ENCODE measurements around the gene NFAM1. TPM values are rescaled to one million over a fixed set of nuclear protein-coding genes. Genes with fewer than 3 reads are reported as not detected.

Gene NFAM1
- total RNA-seq, 1 experiment from 2014 or later = 0.47 TPM

DNA sequence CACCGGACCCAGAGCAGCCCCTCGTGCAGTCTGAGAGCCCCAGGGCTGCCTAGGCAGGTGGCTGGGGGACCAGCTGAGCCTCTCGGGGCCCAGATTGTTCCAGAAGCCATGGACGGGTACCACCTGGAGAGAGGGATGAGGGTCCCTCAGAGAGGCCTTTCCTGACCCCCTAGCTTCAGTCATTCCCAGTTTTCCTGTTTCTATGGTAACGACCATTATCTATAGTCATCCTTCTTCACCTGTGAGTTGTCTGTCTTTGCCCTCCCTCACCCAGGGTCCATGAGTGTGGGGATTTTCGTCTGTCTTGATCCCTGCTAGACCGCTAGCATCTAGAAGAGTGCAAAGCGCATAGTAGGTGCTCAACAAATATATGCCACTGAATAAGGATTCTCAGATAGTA lies 85.5 kb downstream of the NFAM1 start:
- in situ Hi-C loops (cut with HindIII; ENCODE audit: low sequenced_read_pairs) = no loop called here

GRCh38 chr22:42345458-42345857 lies 86.7 kb downstream of the NFAM1 start:
- DNase-seq (ENCODE audit: low spot score) = no peak
- in situ Hi-C loops (cut with HindIII; ENCODE audit: low sequenced_read_pairs) = no loop called here

More for the DNA sequence above, 85.5 kb downstream of the NFAM1 start:
- no peak for DNase-seq (ENCODE audit: low spot score)

DNA sequence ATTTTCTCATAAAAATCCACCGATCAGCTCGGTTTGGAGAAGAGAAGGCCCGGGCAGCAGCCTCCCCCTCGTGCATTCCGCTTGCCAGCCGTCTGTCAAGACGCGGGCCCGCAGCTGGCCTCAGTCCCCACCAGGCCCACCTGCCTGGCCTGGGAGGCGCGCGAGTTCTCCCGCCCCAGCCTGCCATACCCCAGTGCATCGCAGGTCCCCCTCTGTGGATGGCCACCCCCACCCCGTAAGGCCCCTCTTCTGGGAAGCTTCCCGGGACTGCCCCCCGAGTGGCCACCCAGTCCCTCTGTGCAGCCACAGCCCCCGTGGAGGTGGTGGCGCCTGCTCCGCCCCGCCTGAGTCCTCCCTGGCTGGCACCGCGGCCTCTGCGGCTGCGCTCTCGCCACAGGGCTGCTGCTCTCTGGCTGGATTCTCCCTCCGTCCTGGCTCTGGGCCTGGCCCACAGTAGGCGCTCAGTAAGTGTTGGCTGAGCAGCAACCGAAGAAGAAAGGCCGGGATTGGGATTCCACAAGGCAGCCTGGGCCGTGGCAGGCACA lies 87.8 kb downstream of the NFAM1 start:
- in situ Hi-C loops (cut with HindIII; ENCODE audit: low sequenced_read_pairs) = no loop called here
- peak; percentile 96 for DNase-seq (ENCODE audit: low spot score)

- in situ Hi-C loops (cut with HindIII; ENCODE audit: low sequenced_read_pairs) = no loop called here
- DNase-seq (ENCODE audit: low spot score) = no peak
Measured at GRCh38 chr22:42343531-42344081, 88.6 kb downstream of the NFAM1 start.

GRCh38 chr22:42343121-42343454 lies 89.1 kb downstream of the NFAM1 start:
- in situ Hi-C loops (cut with HindIII; ENCODE audit: low sequenced_read_pairs) = no loop called here
- DNase-seq (ENCODE audit: low spot score) = no peak

GRCh38 chr22:42342426-42343120 lies 89.6 kb downstream of the NFAM1 start:
- in situ Hi-C loops (cut with HindIII; ENCODE audit: low sequenced_read_pairs) = no loop called here
- no peak for DNase-seq (ENCODE audit: low spot score)

- DNase-seq (ENCODE audit: low spot score) = no peak
- in situ Hi-C loops (cut with HindIII; ENCODE audit: low sequenced_read_pairs) = no loop called here
Measured at GRCh38 chr22:42341779-42342178, 90.4 kb downstream of the NFAM1 start.

- peak; percentile 57 for DNase-seq (ENCODE audit: low spot score)
- in situ Hi-C loops (cut with HindIII; ENCODE audit: low sequenced_read_pairs) = no loop called here
Measured at GRCh38 chr22:42340829-42341383, 91.3 kb downstream of the NFAM1 start.

- DNase-seq (ENCODE audit: low spot score) = no peak
- in situ Hi-C loops (cut with HindIII; ENCODE audit: low sequenced_read_pairs) = no loop called here
Measured at GRCh38 chr22:42340150-42340549, 92.1 kb downstream of the NFAM1 start.

DNA sequence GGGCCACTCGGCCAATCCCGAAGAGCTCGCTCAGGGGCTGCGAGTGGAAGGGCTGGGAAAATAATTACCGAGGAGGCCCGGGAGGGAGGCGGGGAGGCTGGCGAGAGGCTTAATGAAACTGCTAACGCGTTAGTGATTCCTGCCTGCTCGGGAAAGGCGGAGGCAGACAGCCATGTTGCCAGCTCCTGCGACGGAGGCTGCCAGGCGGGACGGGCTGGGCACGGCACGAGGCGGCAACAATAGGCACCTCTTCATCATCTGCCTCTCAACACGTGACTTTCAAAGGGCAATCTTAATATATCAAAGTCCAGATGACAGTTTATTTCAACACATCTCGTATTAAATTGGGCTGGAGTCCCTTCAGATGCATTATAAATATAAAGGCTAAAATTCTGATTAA lies 93.7 kb downstream of the NFAM1 start:
- in situ Hi-C loops (cut with HindIII; ENCODE audit: low sequenced_read_pairs) = no loop called here
- DNase-seq (ENCODE audit: low spot score) = no peak

DNA sequence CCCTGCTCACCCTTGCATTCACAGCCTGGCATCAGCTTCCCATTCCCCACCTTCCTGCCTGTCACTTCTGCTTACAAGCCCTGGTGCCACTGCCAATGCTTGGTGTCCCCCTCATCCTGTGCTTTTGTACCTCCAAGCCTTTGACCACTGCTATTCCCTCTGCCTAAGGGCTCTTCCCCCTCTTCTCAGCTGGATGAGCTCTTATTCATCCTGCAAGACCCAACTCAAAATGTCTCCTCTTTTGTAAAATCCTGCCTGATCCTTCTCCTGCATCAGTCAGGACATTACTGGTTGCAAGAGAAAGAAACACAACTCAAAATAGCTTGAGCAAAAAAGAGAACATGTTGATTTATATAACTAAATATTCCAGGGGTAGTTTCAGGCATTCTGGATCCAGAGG lies 94.8 kb downstream of the NFAM1 start:
- in situ Hi-C loops (cut with HindIII; ENCODE audit: low sequenced_read_pairs) = no loop called here
- no peak for DNase-seq (ENCODE audit: low spot score)

DNA sequence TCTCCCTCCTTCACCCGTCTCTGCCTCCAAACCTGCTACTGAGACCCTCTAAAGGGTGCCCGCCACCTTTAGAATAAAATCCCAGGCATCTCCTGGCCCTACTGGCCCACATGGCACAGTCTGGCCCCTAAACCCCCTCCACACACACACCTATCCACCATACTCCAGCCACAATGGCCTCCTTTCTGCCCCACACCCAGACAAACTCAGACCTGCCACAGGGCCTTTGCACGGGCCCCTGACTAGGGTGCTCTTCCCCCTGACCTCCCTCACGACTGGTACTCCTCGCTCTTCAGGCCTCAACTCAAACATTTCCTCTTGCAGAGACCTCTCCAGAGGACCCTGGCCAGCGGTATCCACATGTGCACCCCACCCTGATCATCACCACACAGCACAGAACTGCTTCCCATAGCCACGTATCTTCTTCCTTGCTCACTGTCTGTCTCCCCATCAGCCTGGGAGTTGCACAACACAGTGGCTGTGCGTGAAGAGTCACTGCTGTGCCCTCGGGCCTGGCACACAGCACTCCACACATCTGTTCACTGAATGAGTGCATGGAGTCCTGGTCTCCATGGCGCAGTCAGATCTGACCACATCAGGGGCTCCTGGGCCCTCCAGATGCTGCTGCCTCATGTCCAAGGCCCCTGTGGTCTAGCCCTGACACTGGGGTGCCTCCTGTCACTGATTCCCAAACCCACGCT lies 95.5 kb downstream of the NFAM1 start:
- in situ Hi-C loops (cut with HindIII; ENCODE audit: low sequenced_read_pairs) = no loop called here
- no peak for DNase-seq (ENCODE audit: low spot score)

DNA sequence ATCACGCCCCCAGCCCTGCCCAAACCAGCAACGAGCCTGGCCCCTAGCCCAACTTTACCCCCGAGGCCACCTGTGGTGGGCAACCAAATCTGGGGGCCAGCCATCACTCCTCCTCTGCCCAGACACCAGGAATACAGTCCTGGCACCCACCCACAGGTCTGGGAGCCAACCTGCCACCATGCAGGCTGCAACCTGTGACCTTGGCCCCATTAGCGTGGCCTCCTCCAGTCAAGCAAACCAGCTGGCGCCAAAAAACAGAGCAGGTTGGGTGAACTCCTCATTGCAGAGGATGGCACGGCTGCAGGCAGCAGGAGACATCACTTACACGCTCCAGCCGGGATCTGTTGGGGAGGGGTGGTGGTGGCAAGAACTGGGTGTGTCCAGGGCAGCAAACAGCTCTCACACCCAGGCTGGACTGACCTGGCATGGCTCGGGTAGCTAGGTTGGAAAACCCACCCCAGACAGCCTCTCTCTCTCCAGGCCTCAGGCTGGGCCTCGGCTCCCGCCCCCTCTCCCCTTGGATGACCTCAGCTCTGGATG lies 96.3 kb downstream of the NFAM1 start:
- no peak for DNase-seq (ENCODE audit: low spot score)
- in situ Hi-C loops (cut with HindIII; ENCODE audit: low sequenced_read_pairs) = no loop called here

GRCh38 chr22:42334875-42335512 lies 97.2 kb downstream of the NFAM1 start:
- in situ Hi-C loops (cut with HindIII; ENCODE audit: low sequenced_read_pairs) = loop anchor here (5.0 kb wide), 1 partner anchor 58 kb away; no protein-coding TSS in a partner anchor
- DNase-seq (ENCODE audit: low spot score) = no peak

GRCh38 chr22:42333544-42333943 lies 98.7 kb downstream of the NFAM1 start:
- no peak for DNase-seq (ENCODE audit: low spot score)
- in situ Hi-C loops (cut with HindIII; ENCODE audit: low sequenced_read_pairs) = loop anchor here (5.0 kb wide), 1 partner anchor 56 kb away; no protein-coding TSS in a partner anchor

DNA sequence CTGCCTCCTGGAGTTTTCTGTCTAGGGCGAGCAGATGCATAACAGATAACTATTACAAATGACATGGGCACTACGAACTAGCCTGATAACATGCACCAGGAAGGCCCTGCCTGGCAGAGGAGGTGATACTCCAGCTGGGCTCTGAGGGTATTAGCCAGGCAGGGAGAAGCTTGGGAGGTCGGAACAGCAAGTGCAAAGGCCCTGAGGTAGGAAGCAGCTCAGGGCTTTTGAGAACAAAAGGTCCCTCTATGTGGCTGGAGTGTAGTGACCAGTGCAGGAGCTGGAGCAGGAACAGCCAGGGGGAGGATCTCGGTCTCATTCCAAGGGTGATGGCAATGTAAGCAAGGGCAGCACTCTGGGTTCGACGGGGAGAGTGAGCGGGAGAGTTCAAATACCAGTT lies 100.1 kb downstream of the NFAM1 start:
- in situ Hi-C loops (cut with HindIII; ENCODE audit: low sequenced_read_pairs) = loop anchor here (5.0 kb wide), 1 partner anchor 55 kb away; no protein-coding TSS in a partner anchor
- DNase-seq (ENCODE audit: low spot score) = no peak

GRCh38 chr22:42331014-42331413 lies 101.2 kb downstream of the NFAM1 start:
- in situ Hi-C loops (cut with HindIII; ENCODE audit: low sequenced_read_pairs) = loop anchor here (5.0 kb wide), 1 partner anchor 54 kb away; no protein-coding TSS in a partner anchor
- DNase-seq (ENCODE audit: low spot score) = no peak

All from G401 (cell line).